WERI-Rb-1 (cell line): Measurements from ENCODE around the gene CCDC178.

ENCODE experiments used
- DNase-seq: peaks from one replicate; pipeline ENCODE4 v3.0.0-alpha.2; 2020
- H3K27ac ChIP-seq: fragments of 250-450 bp; sonication (Bioruptor Pico); 2 replicates; pipeline ENCODE4 v1.5.1; 2020; ENCODE audit warnings: mild to moderate bottlenecking, moderate library complexity
- H3K27me3 ChIP-seq: fragments of 250-450 bp; sonication (Bioruptor Pico); 2 replicates; pipeline ENCODE4 v1.5.1; 2021; ENCODE audit warnings: mild to moderate bottlenecking, low read depth, moderate library complexity; ENCODE audit not compliant: insufficient read depth, severe bottlenecking
- H3K36me3 ChIP-seq: fragments of 250-450 bp; sonication (Bioruptor Pico); 2 replicates; pipeline ENCODE4 v1.5.1; 2020; ENCODE audit warnings: mild to moderate bottlenecking, moderate library complexity
- H3K4me3 ChIP-seq: 2 replicates; pipeline ENCODE4 v1.5.1; 2011; ENCODE audit warnings: low read depth, mild to moderate bottlenecking, control low read depth, low read length
- H3K9me3 ChIP-seq: fragments of 250-450 bp; sonication (Bioruptor Pico); 2 replicates; pipeline ENCODE4 v1.5.1; 2021; ENCODE audit warnings: mild to moderate bottlenecking, moderate library complexity; ENCODE audit not compliant: severe bottlenecking
- CTCF ChIP-seq: IDR thresholded peaks from 2 replicates; pipeline ENCODE4 v1.5.1; 2011; ENCODE audit warnings: low read depth, mild to moderate bottlenecking, control low read depth, inconsistent platforms, low read length

Gene CCDC178

DNA sequence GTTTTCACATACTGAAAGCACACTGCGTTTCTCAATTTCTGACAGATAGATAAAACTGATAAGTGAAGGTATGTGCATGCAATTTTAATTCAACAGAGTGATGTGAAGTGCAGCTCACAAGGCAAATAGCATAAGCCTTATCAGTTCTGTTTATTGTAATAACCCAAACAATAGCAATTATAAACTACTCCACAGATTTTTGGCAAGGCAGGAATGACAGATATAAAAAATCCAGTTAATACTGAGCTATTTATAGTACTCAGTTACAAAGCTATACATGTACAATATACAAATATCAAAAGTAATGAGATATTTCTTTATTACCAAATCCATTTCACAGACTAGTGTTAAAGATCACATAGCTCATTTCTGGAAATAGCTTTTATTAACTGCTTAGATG lies 456.8 kb downstream of the CCDC178 start:
- no peak for TF ChIP-seq CTCF
- no peak for DNase-seq
- no peaks in the 10 kb centered on the region for H3K36me3 ChIP-seq

GRCh38 chr18:32980896-32981295 lies 459.6 kb downstream of the CCDC178 start:
- H3K4me3 ChIP-seq, result no peak overlapping the region
- no peaks in the 10 kb centered on the region for H3K27me3 ChIP-seq
- no peak for TF ChIP-seq CTCF
- H3K36me3 ChIP-seq, result no peaks in the 10 kb centered on the region
- no peak overlapping the region for H3K27ac ChIP-seq
- no peaks in the 10 kb centered on the region for H3K9me3 ChIP-seq
- DNase-seq, result no peak

More for the DNA sequence above, 456.8 kb downstream of the CCDC178 start:
- Histone ChIP-seq H3K27ac (no peak overlapping the region), H3K27me3 (no peaks in the 10 kb centered on the region), H3K4me3 (no peak overlapping the region), H3K9me3 (no peaks in the 10 kb centered on the region)

DNA sequence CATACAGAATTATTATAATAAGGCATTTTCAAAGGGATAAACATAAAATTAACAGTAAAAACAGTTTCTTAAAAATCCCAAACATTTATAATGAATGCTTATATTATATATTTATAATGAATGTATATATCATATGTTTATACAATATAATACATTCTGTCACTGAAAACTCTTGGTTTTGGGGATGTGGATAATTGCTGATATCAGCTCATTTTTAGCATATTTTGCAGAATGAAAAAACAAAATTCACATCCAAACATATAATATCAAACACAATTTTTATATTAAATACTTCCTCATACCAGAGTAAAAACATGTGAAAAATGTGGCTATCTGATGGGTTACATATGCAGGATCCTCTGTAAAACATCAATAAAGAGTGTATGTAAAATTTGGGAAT lies 465.0 kb downstream of the CCDC178 start:
- TF ChIP-seq CTCF, result no peak
- Histone ChIP-seq H3K27ac (no peak overlapping the region), H3K4me3 (no peak overlapping the region), H3K36me3 (no peaks in the 10 kb centered on the region), H3K9me3 (peaks cover 3% of the 10 kb centered on the region), H3K27me3 (no peaks in the 10 kb centered on the region)
- no peak for DNase-seq

DNA sequence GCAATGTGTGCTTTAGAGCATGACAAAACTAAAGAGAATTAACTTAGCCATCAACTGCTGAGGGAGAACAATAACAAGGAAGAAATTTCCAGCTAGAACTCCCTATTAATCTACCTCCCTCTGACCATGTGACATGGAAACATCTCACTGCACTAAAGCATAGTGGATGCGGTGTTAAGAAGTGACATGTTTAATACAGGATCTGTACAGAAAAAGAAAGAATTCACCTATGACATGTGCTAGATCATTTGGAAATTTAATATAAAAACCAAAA lies 465.4 kb downstream of the CCDC178 start:
- no peak overlapping the region for H3K4me3 ChIP-seq
- no peak for TF ChIP-seq CTCF
- no peak for DNase-seq
- H3K36me3 ChIP-seq, result no peaks in the 10 kb centered on the region
- no peaks in the 10 kb centered on the region for H3K27me3 ChIP-seq
- peaks cover 3% of the 10 kb centered on the region for H3K9me3 ChIP-seq
- no peak overlapping the region for H3K27ac ChIP-seq

DNA sequence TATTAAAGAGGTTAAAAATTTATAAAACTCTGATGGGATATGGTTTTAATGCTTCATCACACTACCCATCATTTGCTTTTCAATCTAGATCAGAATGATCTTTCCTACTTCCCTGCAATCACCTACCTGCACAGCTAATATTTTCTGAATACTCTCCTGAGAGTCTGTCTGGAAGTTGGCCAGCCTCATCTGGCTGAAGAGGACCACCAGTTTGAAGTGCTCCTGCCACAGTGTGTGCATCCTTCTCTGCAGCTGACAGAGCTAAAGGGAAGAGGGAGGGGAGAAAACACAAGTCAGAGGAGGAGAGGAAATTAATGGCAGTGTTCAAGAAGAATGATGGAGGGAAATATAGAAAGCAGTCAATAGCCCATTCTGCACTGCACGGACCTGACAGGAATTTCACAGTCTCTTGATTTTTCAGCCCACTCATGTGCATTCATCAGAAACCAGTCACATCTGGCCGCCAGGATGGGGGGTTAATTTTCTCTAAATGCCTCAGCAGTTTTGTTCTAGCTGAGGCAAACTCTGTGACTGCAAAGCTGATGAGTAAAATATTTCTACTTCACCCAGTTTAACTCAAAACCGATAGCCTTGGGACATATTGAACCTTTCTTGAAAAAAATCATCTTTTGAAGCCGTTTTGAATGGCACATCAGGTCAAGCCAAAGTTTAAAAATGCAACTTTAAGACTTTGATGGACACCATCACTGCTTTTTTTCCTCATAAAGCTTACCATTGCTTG lies 465.9 kb downstream of the CCDC178 start:
- H3K36me3 ChIP-seq, result no peaks in the 10 kb centered on the region
- no peak for TF ChIP-seq CTCF
- DNase-seq, result no peak
- H3K9me3 ChIP-seq, result peaks cover 3% of the 10 kb centered on the region
- H3K4me3 ChIP-seq, result no peak overlapping the region
- H3K27me3 ChIP-seq, result no peaks in the 10 kb centered on the region
- no peak overlapping the region for H3K27ac ChIP-seq

DNA sequence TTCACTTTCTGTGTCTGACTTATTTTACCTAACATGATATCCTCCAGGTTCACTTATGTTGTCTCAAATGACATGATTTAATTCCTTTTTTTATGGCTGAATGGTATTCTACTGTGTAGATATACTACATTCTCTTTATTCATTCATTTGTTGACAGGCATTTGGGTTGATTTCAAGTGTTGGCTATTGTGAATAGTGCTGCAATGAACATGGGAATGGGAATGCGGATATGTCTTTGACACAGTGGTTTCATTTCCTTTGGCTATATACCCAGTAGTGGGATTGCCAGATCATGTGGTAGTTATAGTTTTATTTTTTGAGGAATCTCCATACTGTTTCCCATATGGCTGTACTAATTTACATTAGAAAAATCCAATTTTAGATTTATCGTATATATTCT lies 472.3 kb downstream of the CCDC178 start:
- no peaks in the 10 kb centered on the region for H3K36me3 ChIP-seq
- TF ChIP-seq CTCF, result no peak
- H3K9me3 ChIP-seq, result peaks cover 3% of the 10 kb centered on the region
- no peak for DNase-seq
- no peak overlapping the region for H3K27ac ChIP-seq
- H3K27me3 ChIP-seq, result no peaks in the 10 kb centered on the region
- H3K4me3 ChIP-seq, result no peak overlapping the region
